Right lobe of liver (tissue), 6 donors: ENCODE results near the gene SLC47A2. TPM values are rescaled to one million over a fixed set of nuclear protein-coding genes. Genes with fewer than 3 reads are reported as not detected.

Experiments used
- ATAC-seq, 4 donors: fragments of 200-7000 bp; cut with Tn5 transposase; one replicate each; pipeline ENCODE4 v1.9.1; 2020; ENCODE audit warnings: mild to moderate bottlenecking in 4 of 4, moderate library complexity in 4 of 4
- DNase-seq, 3 donors: peaks; one replicate each; pipeline ENCODE4 v3.0.0-alpha.2; 2020
- H3K27ac ChIP-seq, 3 donors: fragments of 200-600 bp; one replicate each; pipeline ENCODE4 v1.8.0; 2022
- H3K27me3 ChIP-seq, 2 donors: fragments of 200-600 bp; one replicate each; pipeline ENCODE4 v1.8.0; 2022
- H3K36me3 ChIP-seq, 4 donors: fragments of 200-600 bp; sonication (generic) in 1 of 4; one replicate each; pipeline versions ENCODE4 v1.5.1 to v1.8.0; 2017 to 2022; ENCODE audit warnings: control low read depth in 1 of 4
- H3K4me1 ChIP-seq, 4 donors: fragments of 200-600 bp; sonication (generic) in 1 of 4; one replicate each; pipeline versions ENCODE4 v1.5.1 to v1.8.0; 2017 to 2022; ENCODE audit warnings: control low read depth in 1 of 4
- H3K4me3 ChIP-seq, 3 donors: fragments of 200-600 bp; one replicate each; pipeline ENCODE4 v1.8.0; 2022
- H3K9me3 ChIP-seq, 4 donors: fragments of 200-600 bp; sonication (generic) in 1 of 4; one replicate each; pipeline versions ENCODE4 v1.5.1 to v1.8.0; 2017 to 2022; ENCODE audit warnings: control low read depth in 1 of 4
- POLR2A ChIP-seq: fragments of 450-650 bp; IDR thresholded peaks from one replicate; pipeline ENCODE4 v1.6.1; 2017; ENCODE audit warnings: antibody characterized with exemption, mild to moderate bottlenecking
- WGBS: methylation state at CpG from one replicate; pipeline ENCODE4 v1.1.6; 2018; ENCODE audit warnings: low coverage, low lambda C conversion rate; ENCODE audit not compliant: insufficient coverage; ENCODE audit errors: missing lambda C conversion rate; 5-methylcytosine and 5-hydroxymethylcytosine counted together
- intact Hi-C, 2 donors: fragments of 100-400 bp; cut with DNase I; formaldehyde crosslinking; loops; one replicate each; pipeline versions ENCODE4 v1.11.2 to v1.14.1; 2022
- total RNA-seq, 6 experiments: library from RNA; depleted of rRNA in 2 of 6; stranded (reverse); fragments of >200 nt in 2 of 6; fragmentation: NEBNext Ultra II Directional in 3 of 6; extraction: Animal tissue kit (Norgen Biotek cat#: 25700) in 3 of 6; gene quantifications; one replicate each; pipeline versions ENCODE4 v1.1.0 to v1.2.4, GENCODE V29; 2016 to 2023
- TF ChIP-seq, protein P1 (sequence below), 4 donors: fragments of 200-600 bp in 3 of 4; fragments of 450-650 bp in 1 of 4; IDR thresholded peaks; one replicate each; pipeline versions ENCODE4 v1.5.1 to v1.8.0; 2016 to 2022; ENCODE audit warnings: antibody characterized with exemption in 4 of 4, mild to moderate bottlenecking in 2 of 4
- donor health status: DM: no; HTN: yes; CAD: no.
- donor health status: DM: no; HTN: no; CAD: no.
- donor health status: DM: no; HTN: no; CAD: no.
- donor health status: DM: no; HTN: yes; CAD: no.
- donor health status: DM: no; HTN: yes; CAD: no.

Gene SLC47A2
- total RNA-seq, 6 experiments from 2014 or later, result not detected

DNA sequence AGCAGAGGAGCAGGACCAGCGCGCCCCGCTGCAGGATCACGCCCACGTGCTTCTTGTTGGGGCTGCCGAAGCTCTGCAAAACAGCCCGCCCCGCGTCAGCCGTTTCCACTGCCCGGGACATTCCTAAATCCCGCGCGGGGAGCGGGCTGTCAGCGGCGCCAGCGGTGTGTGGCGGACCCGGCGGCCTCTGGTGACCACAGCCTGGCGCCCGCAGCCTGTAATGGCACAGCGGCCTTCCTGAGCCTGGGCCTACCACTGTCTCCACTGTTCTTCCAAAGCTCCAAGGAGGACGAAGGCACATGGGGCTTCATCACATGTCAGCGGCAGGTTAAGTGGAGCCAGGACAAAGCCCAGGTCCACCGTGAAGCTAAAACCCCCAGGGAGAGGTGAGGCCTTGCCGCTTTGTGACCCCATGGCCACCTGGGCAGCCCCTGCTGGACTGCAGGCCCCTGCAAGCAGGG, 2.5 kb downstream of the SLC47A2 start:
- ATAC-seq, result no peak
- Histone ChIP-seq H3K27ac (no peak overlapping the region), H3K4me3 (no peak overlapping the region), H3K9me3 (no peaks in the 10 kb centered on the region), H3K4me1 (no peaks in the 10 kb centered on the region), H3K27me3 (no peaks in the 10 kb centered on the region), H3K36me3 (no peaks in the 10 kb centered on the region)
- TF ChIP-seq POLR2A, result no peak
- TF ChIP-seq, protein P1, sequence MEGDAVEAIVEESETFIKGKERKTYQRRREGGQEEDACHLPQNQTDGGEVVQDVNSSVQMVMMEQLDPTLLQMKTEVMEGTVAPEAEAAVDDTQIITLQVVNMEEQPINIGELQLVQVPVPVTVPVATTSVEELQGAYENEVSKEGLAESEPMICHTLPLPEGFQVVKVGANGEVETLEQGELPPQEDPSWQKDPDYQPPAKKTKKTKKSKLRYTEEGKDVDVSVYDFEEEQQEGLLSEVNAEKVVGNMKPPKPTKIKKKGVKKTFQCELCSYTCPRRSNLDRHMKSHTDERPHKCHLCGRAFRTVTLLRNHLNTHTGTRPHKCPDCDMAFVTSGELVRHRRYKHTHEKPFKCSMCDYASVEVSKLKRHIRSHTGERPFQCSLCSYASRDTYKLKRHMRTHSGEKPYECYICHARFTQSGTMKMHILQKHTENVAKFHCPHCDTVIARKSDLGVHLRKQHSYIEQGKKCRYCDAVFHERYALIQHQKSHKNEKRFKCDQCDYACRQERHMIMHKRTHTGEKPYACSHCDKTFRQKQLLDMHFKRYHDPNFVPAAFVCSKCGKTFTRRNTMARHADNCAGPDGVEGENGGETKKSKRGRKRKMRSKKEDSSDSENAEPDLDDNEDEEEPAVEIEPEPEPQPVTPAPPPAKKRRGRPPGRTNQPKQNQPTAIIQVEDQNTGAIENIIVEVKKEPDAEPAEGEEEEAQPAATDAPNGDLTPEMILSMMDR (IDR thresholded peaks at IDR 0.05), result no peak
- DNase-seq, result no peak
- no CpG with 5 or more reads among the region's 28 CpGs for WGBS
- intact Hi-C loops, result no loop called here

DNA sequence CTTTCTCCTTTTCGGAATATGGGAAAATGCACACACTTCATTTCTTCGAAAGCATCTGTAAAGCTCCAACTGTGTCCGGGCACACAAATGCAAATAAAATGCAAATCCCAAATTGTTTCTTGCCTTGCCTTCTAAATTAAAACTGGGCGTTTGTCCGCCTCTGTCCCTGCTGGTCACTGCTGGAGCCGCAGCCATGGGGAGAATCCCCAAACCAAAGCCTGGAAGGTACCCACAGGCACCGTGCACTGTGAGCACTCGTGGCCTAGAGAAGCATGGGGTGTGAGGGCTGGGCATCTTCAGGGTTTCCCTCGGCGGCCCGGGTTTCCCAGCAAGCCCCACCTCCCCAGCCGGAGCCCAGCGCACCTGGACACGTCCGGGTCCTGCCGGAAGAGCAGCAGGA, 2.9 kb downstream of the SLC47A2 start:
- 91% methylated on average over 4 of the region's 16 CpGs for WGBS
- ATAC-seq (no peak), DNase-seq (no peak)
- intact Hi-C loops, result no loop called here
- H3K27me3 ChIP-seq, result no peaks in the 10 kb centered on the region
- TF ChIP-seq, protein P1 (IDR thresholded peaks at IDR 0.05), result no peak
- TF ChIP-seq POLR2A, result no peak
- no peaks in the 10 kb centered on the region for H3K36me3 ChIP-seq
- H3K9me3 ChIP-seq, result no peaks in the 10 kb centered on the region
- H3K4me3 ChIP-seq, result no peak overlapping the region
- no peaks in the 10 kb centered on the region for H3K4me1 ChIP-seq
- no peak overlapping the region for H3K27ac ChIP-seq

DNA sequence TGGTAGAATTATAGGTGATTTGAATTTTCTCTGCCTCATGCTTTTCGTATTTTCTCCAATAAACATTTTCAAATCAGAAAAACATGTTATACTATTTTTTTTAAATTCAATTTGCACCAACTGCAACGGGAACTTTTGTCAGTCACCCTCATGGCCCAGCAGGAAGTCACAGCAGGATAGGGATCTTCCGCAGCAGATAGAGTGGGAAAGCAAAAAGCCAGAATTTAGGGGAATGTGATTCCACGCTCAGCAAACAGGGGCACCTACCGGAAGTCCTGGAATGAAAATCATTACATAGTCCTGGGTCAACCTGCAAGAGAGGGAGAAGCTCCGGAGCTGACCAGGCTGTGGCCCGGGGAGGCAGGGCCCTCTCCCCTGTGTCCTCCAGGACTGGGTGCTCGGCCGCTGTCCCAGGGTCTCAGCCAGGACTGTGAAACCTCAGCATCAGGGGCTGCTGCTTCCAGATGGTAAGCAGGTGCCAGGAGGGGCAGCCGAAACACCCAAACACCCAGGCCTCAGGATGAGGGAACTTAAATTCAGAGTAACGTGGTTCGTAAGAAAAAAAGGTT, 3.9 kb downstream of the SLC47A2 start:
- Histone ChIP-seq H3K36me3 (no peaks in the 10 kb centered on the region), H3K27ac (no peak overlapping the region), H3K9me3 (no peaks in the 10 kb centered on the region), H3K27me3 (no peaks in the 10 kb centered on the region), H3K4me1 (no peaks in the 10 kb centered on the region), H3K4me3 (no peak overlapping the region)
- TF ChIP-seq POLR2A, result no peak
- TF ChIP-seq, protein P1 (IDR thresholded peaks at IDR 0.05), result no peak
- intact Hi-C loops, result no loop called here
- DNase-seq, result no peak
- ATAC-seq, result no peak
- 57% methylated on average over 10 of the region's 12 CpGs for WGBS

GRCh38 chr17:19709841-19710240, 6.5 kb downstream of the SLC47A2 start:
- WGBS, result 83% methylated on average over 2 of the region's 3 CpGs
- ATAC-seq (no peak), DNase-seq (no peak)
- H3K27ac ChIP-seq, result no peak overlapping the region
- intact Hi-C loops, result no loop called here
- H3K9me3 ChIP-seq, result no peaks in the 10 kb centered on the region
- TF ChIP-seq POLR2A, result no peak
- TF ChIP-seq, protein P1 (IDR thresholded peaks at IDR 0.05), result no peak
- H3K27me3 ChIP-seq, result no peaks in the 10 kb centered on the region
- no peaks in the 10 kb centered on the region for H3K36me3 ChIP-seq
- H3K4me3 ChIP-seq, result no peak overlapping the region
- no peaks in the 10 kb centered on the region for H3K4me1 ChIP-seq
